Measurements from ENCODE around the gene FABP6. TPM values are rescaled to one million over a fixed set of nuclear protein-coding genes. Genes with fewer than 3 reads are reported as not detected.

FABP6 gene
- total and polyA plus RNA-seq, 3 donors from 2014 or later: 0.94 to 4.0 (median 1.5) TPM

DNA sequence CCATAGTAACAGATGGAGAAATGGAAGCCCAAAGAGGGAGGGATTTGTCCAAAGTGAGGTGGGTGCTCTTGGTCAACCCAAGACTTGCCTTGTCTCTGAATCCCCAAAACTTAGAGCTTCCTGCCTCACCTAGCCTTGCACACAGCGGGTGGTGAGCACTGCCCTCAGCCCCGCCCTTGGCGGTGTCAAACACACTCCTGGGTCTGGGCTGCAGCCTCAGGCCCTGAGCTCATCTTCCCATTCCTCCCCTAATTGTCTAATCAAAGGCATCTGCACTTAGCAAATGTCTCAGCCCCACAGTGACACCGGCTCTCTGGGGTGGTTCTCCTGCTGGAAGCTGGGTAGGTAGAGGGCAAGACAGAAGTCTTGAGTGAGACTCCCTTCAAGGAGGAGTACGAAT, 20.9 kb downstream of the FABP6 start:
- Histone ChIP-seq H3K27ac (no peak overlapping the region), H3K9me3 (no peaks in the 10 kb centered on the region), H3K4me3 (no peak overlapping the region), H3K36me3 (ENCODE audit: low read depth, missing control alignments) (no peaks in the 10 kb centered on the region), H3K4me1 (no peaks in the 10 kb centered on the region), H3K27me3 (no peaks in the 10 kb centered on the region)
- no peak for DNase-seq
- 94 to 96% methylated on average over 5 of the region's 5 CpGs for WGBS, 2 donors
- intact Hi-C loops (cut with DNase I; ENCODE audit: low total_unique reads): no loop called here
- TF ChIP-seq, protein P1, sequence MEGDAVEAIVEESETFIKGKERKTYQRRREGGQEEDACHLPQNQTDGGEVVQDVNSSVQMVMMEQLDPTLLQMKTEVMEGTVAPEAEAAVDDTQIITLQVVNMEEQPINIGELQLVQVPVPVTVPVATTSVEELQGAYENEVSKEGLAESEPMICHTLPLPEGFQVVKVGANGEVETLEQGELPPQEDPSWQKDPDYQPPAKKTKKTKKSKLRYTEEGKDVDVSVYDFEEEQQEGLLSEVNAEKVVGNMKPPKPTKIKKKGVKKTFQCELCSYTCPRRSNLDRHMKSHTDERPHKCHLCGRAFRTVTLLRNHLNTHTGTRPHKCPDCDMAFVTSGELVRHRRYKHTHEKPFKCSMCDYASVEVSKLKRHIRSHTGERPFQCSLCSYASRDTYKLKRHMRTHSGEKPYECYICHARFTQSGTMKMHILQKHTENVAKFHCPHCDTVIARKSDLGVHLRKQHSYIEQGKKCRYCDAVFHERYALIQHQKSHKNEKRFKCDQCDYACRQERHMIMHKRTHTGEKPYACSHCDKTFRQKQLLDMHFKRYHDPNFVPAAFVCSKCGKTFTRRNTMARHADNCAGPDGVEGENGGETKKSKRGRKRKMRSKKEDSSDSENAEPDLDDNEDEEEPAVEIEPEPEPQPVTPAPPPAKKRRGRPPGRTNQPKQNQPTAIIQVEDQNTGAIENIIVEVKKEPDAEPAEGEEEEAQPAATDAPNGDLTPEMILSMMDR (IDR thresholded peaks at IDR 0.05): no peak
- no peak for TF ChIP-seq POLR2A (IDR thresholded peaks at IDR 0.05)

DNA sequence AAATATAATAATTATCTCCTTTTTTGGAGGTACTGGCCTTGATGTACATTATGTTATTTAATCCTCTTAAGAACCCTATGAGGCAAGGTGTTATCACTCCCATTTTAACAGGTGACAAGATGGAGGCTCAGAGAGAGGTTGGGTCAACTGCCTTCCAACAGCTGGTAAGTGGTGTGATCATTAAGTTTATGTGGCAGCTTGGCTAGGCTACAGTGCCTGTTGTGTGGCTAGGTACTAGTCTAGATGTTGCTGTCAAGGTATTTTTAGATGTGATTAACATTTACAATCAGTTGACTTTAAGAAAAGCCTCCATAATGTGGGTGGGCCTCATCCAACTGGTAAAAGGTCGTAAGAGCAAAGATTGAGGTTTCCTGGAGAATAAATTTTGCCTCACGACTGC, 21.5 kb downstream of the FABP6 start:
- Histone ChIP-seq H3K9me3 (no peaks in the 10 kb centered on the region), H3K4me1 (no peaks in the 10 kb centered on the region), H3K4me3 (no peak overlapping the region), H3K27ac (no peak overlapping the region), H3K36me3 (ENCODE audit: low read depth, missing control alignments) (no peaks in the 10 kb centered on the region), H3K27me3 (no peaks in the 10 kb centered on the region)
- intact Hi-C loops (cut with DNase I; ENCODE audit: low total_unique reads): no loop called here
- 80 to 82% methylated on average over 2 of the region's 2 CpGs for WGBS, 2 donors
- TF ChIP-seq, protein P1 (IDR thresholded peaks at IDR 0.05): no peak
- no peak for TF ChIP-seq POLR2A (IDR thresholded peaks at IDR 0.05)
- no peak for DNase-seq

GRCh38 chr5:160251406-160252155, 22.3 kb downstream of the FABP6 start:
- no peaks in the 10 kb centered on the region for H3K9me3 ChIP-seq
- H3K36me3 ChIP-seq (ENCODE audit: low read depth, missing control alignments): no peaks in the 10 kb centered on the region
- no peak for DNase-seq
- no peak overlapping the region for H3K27ac ChIP-seq
- H3K4me3 ChIP-seq: no peak overlapping the region
- no peaks in the 10 kb centered on the region for H3K27me3 ChIP-seq
- H3K4me1 ChIP-seq: no peaks in the 10 kb centered on the region
- intact Hi-C loops (cut with DNase I; ENCODE audit: low total_unique reads): no loop called here
- TF ChIP-seq, protein P1 (IDR thresholded peaks at IDR 0.05): no peak
- TF ChIP-seq POLR2A (IDR thresholded peaks at IDR 0.05): no peak
- WGBS, 2 donors: 87 to 88% methylated on average over 14 of the region's 14 CpGs

- WGBS, 2 donors: 85 to 89% methylated on average over 9 of the region's 9 CpGs
- Histone ChIP-seq H3K4me3 (no peak overlapping the region), H3K9me3 (no peaks in the 10 kb centered on the region), H3K36me3 (ENCODE audit: low read depth, missing control alignments) (no peaks in the 10 kb centered on the region), H3K27ac (no peak overlapping the region), H3K4me1 (no peaks in the 10 kb centered on the region), H3K27me3 (no peaks in the 10 kb centered on the region)
- DNase-seq: no peak
- TF ChIP-seq, protein P1 (IDR thresholded peaks at IDR 0.05): no peak
- TF ChIP-seq POLR2A (IDR thresholded peaks at IDR 0.05): no peak
- intact Hi-C loops (cut with DNase I; ENCODE audit: low total_unique reads): no loop called here
Observed at GRCh38 chr5:160252916-160253315, 23.6 kb downstream of the FABP6 start.

DNA sequence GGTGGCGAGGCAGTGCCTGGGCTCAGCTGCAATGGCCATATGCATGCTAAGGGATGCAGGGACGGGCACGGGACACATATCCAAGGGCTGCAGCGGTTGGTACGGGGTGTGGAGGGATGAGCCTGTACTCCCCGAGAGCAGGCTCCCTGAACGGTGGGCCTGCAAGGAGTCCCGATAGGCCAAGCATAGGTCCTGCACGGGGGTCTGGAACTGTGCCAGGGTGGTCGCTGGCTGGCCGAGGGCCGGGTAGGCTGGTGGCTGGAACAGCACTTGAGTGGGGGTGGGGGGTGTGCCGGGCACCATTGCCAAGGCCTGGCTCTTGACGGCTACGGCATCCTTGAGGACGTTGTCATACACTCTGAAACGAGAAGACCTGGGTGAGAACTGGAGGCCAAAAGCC, 24.1 kb downstream of the FABP6 start:
- no peak for TF ChIP-seq POLR2A (IDR thresholded peaks at IDR 0.05)
- Histone ChIP-seq H3K27ac (no peak overlapping the region), H3K27me3 (no peaks in the 10 kb centered on the region), H3K4me1 (no peaks in the 10 kb centered on the region), H3K4me3 (no peak overlapping the region), H3K36me3 (ENCODE audit: low read depth, missing control alignments) (no peaks in the 10 kb centered on the region), H3K9me3 (no peaks in the 10 kb centered on the region)
- intact Hi-C loops (cut with DNase I; ENCODE audit: low total_unique reads): no loop called here
- DNase-seq: no peak
- 93 to 100% methylated on average over 8 to 16 of the region's 17 CpGs for WGBS, 2 donors

Measured in testis (tissue), 3 donors.